Smooth muscle cell (in vitro differentiated cells): ENCODE results near the gene SLC6A13. TPM values are rescaled to one million over a fixed set of nuclear protein-coding genes. Genes with fewer than 3 reads are reported as not detected.

Source experiments
- DNase-seq: peaks from one replicate; lab custom pipeline; 2025; ENCODE audit not compliant: unreplicated experiment; lab: John Stamatoyannopoulos, UW
- H2AFZ ChIP-seq: fragments of 200-600 bp; sonication (generic); 2 replicates; pipeline ENCODE4 v1.6.0; 2016; ENCODE audit warnings: antibody characterized with exemption, low read depth, mild to moderate bottlenecking
- H3F3A ChIP-seq: fragments of 200-600 bp; sonication (generic); 2 replicates; pipeline ENCODE4 v1.6.0; 2017; ENCODE audit warnings: antibody characterized with exemption, low read depth
- H3K27ac ChIP-seq: fragments of 200-600 bp; sonication (generic); 2 replicates; pipeline ENCODE4 v1.5.1; 2016; ENCODE audit warnings: low read depth, mild to moderate bottlenecking
- H3K27me3 ChIP-seq: fragments of 200-600 bp; sonication (generic); 2 replicates; pipeline ENCODE4 v1.6.1; 2016; ENCODE audit warnings: low read depth, mild to moderate bottlenecking
- H3K36me3 ChIP-seq: fragments of 200-600 bp; sonication (generic); 2 replicates; pipeline ENCODE4 v1.5.1; 2016; ENCODE audit warnings: low read depth
- H3K4me1 ChIP-seq: fragments of 200-600 bp; sonication (generic); 2 replicates; pipeline ENCODE4 v1.5.1; 2016; ENCODE audit warnings: low read depth
- H3K4me2 ChIP-seq: fragments of 200-600 bp; sonication (generic); 2 replicates; pipeline ENCODE4 v1.6.0; 2016; ENCODE audit warnings: mild to moderate bottlenecking
- H3K4me3 ChIP-seq: fragments of 200-600 bp; sonication (generic); 2 replicates; pipeline ENCODE4 v1.5.1; 2016; ENCODE audit warnings: mild to moderate bottlenecking
- H3K79me2 ChIP-seq: fragments of 200-600 bp; sonication (generic); 2 replicates; pipeline ENCODE4 v1.6.0; 2016; ENCODE audit warnings: low read depth, mild to moderate bottlenecking
- H3K9ac ChIP-seq: fragments of 200-600 bp; sonication (generic); 2 replicates; pipeline ENCODE4 v1.6.0; 2016; ENCODE audit warnings: low read depth
- H3K9me3 ChIP-seq: fragments of 200-600 bp; sonication (generic); replicated peaks from 2 replicates; pipeline ENCODE4 v1.5.1; 2016; ENCODE audit warnings: low read depth
- H4K20me1 ChIP-seq: fragments of 200-600 bp; sonication (generic); 2 replicates; pipeline ENCODE4 v1.6.0; 2016; ENCODE audit warnings: low read depth
- CTCF ChIP-seq: fragments of 200-600 bp; sonication (generic); IDR thresholded peaks from 2 replicates; pipeline ENCODE4 v1.5.1; 2017; ENCODE audit warnings: borderline replicate concordance, mild to moderate bottlenecking, antibody characterized with exemption; ENCODE audit not compliant: insufficient read depth, poor library complexity, severe bottlenecking
- WGBS: methylation state at CpG from one replicate; pipeline ENCODE4 v1.1.7; 2016; ENCODE audit warnings: low lambda C conversion rate; 5-methylcytosine and 5-hydroxymethylcytosine counted together
- polyA plus RNA-seq: library from polyadenylated mRNA; unstranded; fragments of >200 nt; fragmentation: Nextera tagmentation; extraction: Ambion mirVana; gene quantifications from 2 replicates; pipeline ENCODE4 v1.2.1, GENCODE V29; 2016
- total RNA-seq: library from RNA; depleted of rRNA; stranded (reverse); fragments of >200 nt; gene quantifications from 2 replicates; pipeline ENCODE4 v1.2.3, GENCODE V29; 2014

The SLC6A13 gene
- total and polyA plus RNA-seq, 2 experiments from 2014 or later: 0.45 to 0.66 TPM

GRCh38 chr12:257521-258321 is 4.9 kb downstream of the SLC6A13 start:
- DNase-seq: no peak

GRCh38 chr12:256958-257357 is 5.7 kb downstream of the SLC6A13 start:
- 86% methylated on average over 3 of the region's 3 CpGs for WGBS
- H3K27ac ChIP-seq: no peak overlapping the region
- H3K9me3 ChIP-seq: no peaks in the 10 kb centered on the region
- no peaks in the 10 kb centered on the region for H3F3A ChIP-seq
- H3K27me3 ChIP-seq: no peaks in the 10 kb centered on the region
- H3K36me3 ChIP-seq: no peaks in the 10 kb centered on the region
- H3K4me1 ChIP-seq: no peaks in the 10 kb centered on the region
- no peaks in the 10 kb centered on the region for H4K20me1 ChIP-seq
- no peak for DNase-seq
- H3K9ac ChIP-seq: no peak overlapping the region
- no peak for TF ChIP-seq CTCF
- no peaks in the 10 kb centered on the region for H3K79me2 ChIP-seq
- no peak overlapping the region for H2AFZ ChIP-seq
- no peak overlapping the region for H3K4me3 ChIP-seq
- H3K4me2 ChIP-seq: no peak overlapping the region

More at GRCh38 chr12:257521-258321, 4.9 kb downstream of the SLC6A13 start:
- H3K4me1 ChIP-seq: peaks cover 2% of the 10 kb centered on the region
- no peak overlapping the region for H2AFZ ChIP-seq
- no peak overlapping the region for H3K4me3 ChIP-seq
- no peaks in the 10 kb centered on the region for H3K36me3 ChIP-seq
- no peaks in the 10 kb centered on the region for H3F3A ChIP-seq
- no peaks in the 10 kb centered on the region for H3K9me3 ChIP-seq
- H3K79me2 ChIP-seq: no peaks in the 10 kb centered on the region
- H3K27me3 ChIP-seq: no peaks in the 10 kb centered on the region
- no peak overlapping the region for H3K9ac ChIP-seq
- no peaks in the 10 kb centered on the region for H4K20me1 ChIP-seq
- H3K27ac ChIP-seq: no peak overlapping the region
- TF ChIP-seq CTCF: no peak
- no peak overlapping the region for H3K4me2 ChIP-seq
- 85% methylated on average over 14 of the region's 14 CpGs for WGBS

GRCh38 chr12:256225-256624 is 6.4 kb downstream of the SLC6A13 start:
- H2AFZ ChIP-seq: no peak overlapping the region
- no peaks in the 10 kb centered on the region for H3K4me1 ChIP-seq
- H3K4me2 ChIP-seq: no peak overlapping the region
- H3K79me2 ChIP-seq: no peaks in the 10 kb centered on the region
- WGBS: 97% methylated on average over 6 of the region's 6 CpGs
- TF ChIP-seq CTCF: no peak
- no peak overlapping the region for H3K4me3 ChIP-seq
- DNase-seq: no peak
- no peaks in the 10 kb centered on the region for H3K9me3 ChIP-seq
- no peaks in the 10 kb centered on the region for H3K27me3 ChIP-seq
- no peak overlapping the region for H3K9ac ChIP-seq
- no peaks in the 10 kb centered on the region for H4K20me1 ChIP-seq
- no peaks in the 10 kb centered on the region for H3F3A ChIP-seq
- H3K27ac ChIP-seq: no peak overlapping the region
- H3K36me3 ChIP-seq: no peaks in the 10 kb centered on the region

GRCh38 chr12:254912-255311 is 7.7 kb downstream of the SLC6A13 start:
- no peaks in the 10 kb centered on the region for H3K36me3 ChIP-seq
- no peaks in the 10 kb centered on the region for H3K27me3 ChIP-seq
- H3K4me3 ChIP-seq: no peak overlapping the region
- no peak overlapping the region for H3K27ac ChIP-seq
- DNase-seq: no peak
- 93% methylated on average over 9 of the region's 9 CpGs for WGBS
- no peaks in the 10 kb centered on the region for H4K20me1 ChIP-seq
- no peak overlapping the region for H3K4me2 ChIP-seq
- TF ChIP-seq CTCF: no peak
- no peak overlapping the region for H2AFZ ChIP-seq
- H3K9ac ChIP-seq: no peak overlapping the region
- H3F3A ChIP-seq: no peaks in the 10 kb centered on the region
- H3K9me3 ChIP-seq: no peaks in the 10 kb centered on the region
- no peaks in the 10 kb centered on the region for H3K79me2 ChIP-seq
- no peaks in the 10 kb centered on the region for H3K4me1 ChIP-seq
